ENCODE data around the gene GPC3. TPM values are rescaled to one million over a fixed set of nuclear protein-coding genes. Genes with fewer than 3 reads are reported as not detected.
"Not testable (repeated sequence)": the region's sequence is repeated elsewhere in the genome, so short reads cannot be mapped to it uniquely, and the experiment has no call there.

GPC3 gene
- total RNA-seq, 2 donors from 2014 or later: 16.9 to 22.7 TPM

- no peaks in the 10 kb centered on the region for H3K27me3 ChIP-seq
- DNase-seq (peak in 1 of 4 donors; percentile 3), ATAC-seq (peak; percentile 59)
- no peaks in the 10 kb centered on the region for H3K36me3 ChIP-seq (replicated peaks in 1 of 2; ENCODE audit: insufficient read depth in 1 of 2, low read depth in 2 of 2)
- TF ChIP-seq CTCF (IDR thresholded peaks at IDR 0.05) (no peak), POLR2A (IDR thresholded peaks at IDR 0.05) (no peak)
- H3K27ac ChIP-seq: no peak overlapping the region
- intact Hi-C loops (cut with DNase I): no loop called here
- 37 to 57% methylated on average over 4 of the region's 4 CpGs for WGBS, 2 donors
- H3K4me3 ChIP-seq: no peak overlapping the region
- H3K9me3 ChIP-seq: no peaks in the 10 kb centered on the region
- peaks cover 7% of the 10 kb centered on the region for H3K4me1 ChIP-seq
These were observed 261.5 kb downstream of the GPC3 start for GRCh38 chrX:133723930-133724329.

GRCh38 chrX:133722756-133723155, 262.6 kb downstream of the GPC3 start:
- Histone ChIP-seq H3K36me3 (replicated peaks in 1 of 2; ENCODE audit: insufficient read depth in 1 of 2, low read depth in 2 of 2) (no peaks in the 10 kb centered on the region), H3K27ac (no peak overlapping the region), H3K27me3 (no peaks in the 10 kb centered on the region), H3K9me3 (no peaks in the 10 kb centered on the region), H3K4me3 (no peak overlapping the region), H3K4me1 (peaks cover 7% of the 10 kb centered on the region)
- intact Hi-C loops (cut with DNase I): no loop called here
- DNase-seq (no peak), ATAC-seq (no peak)
- 85 to 87% methylated on average over 4 of the region's 4 CpGs for WGBS, 2 donors
- TF ChIP-seq POLR2A (IDR thresholded peaks at IDR 0.05) (no peak), CTCF (IDR thresholded peaks at IDR 0.05) (no peak)

- not testable (repeated sequence) for H3K27me3 ChIP-seq
- 100% methylated on average over 3 of the region's 3 CpGs for WGBS, 2 donors
These were observed 265.1 kb downstream of the GPC3 start for GRCh38 chrX:133720269-133720668.

DNA sequence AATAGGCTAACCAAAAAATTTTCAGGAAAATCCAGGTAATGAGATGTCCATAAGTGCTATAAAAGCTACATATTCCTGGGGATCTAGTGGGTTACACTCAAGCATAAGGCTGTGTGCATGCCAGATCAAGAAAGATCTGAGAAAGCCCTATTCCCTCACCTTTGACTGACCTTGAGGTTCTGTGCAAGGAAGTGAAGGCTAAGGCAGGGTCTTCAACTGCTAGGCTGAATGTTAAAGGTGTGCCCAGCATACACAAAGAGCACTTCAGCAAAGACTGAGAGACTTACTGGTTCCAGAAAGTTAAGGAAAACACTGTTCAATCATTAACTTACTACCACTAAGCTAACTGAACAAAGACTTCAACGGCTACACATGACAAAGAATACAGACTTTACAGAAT, 269.7 kb downstream of the GPC3 start:
- Histone ChIP-seq H3K36me3 (replicated peaks in 1 of 2; ENCODE audit: insufficient read depth in 1 of 2, low read depth in 2 of 2) (no peaks in the 10 kb centered on the region), H3K27ac (no peak overlapping the region), H3K9me3 (no peaks in the 10 kb centered on the region), H3K4me1 (no peaks in the 10 kb centered on the region), H3K27me3 (no peaks in the 10 kb centered on the region), H3K4me3 (no peak overlapping the region)
- DNase-seq (no peak), ATAC-seq (no peak)
- intact Hi-C loops (cut with DNase I): no loop called here
- TF ChIP-seq CTCF (IDR thresholded peaks at IDR 0.05) (no peak), POLR2A (IDR thresholded peaks at IDR 0.05) (no peak)
- 56 to 64% methylated on average over 1 of the region's 1 CpG for WGBS, 2 donors

More at GRCh38 chrX:133720269-133720668, 265.1 kb downstream of the GPC3 start:
- H3K4me3 ChIP-seq; H3K4me1 ChIP-seq; H3K9me3 ChIP-seq; DNase-seq; intact Hi-C loops (cut with DNase I); H3K36me3 ChIP-seq (replicated peaks in 1 of 2; ENCODE audit: insufficient read depth in 1 of 2, low read depth in 2 of 2); H3K27ac ChIP-seq; ATAC-seq: not testable (repeated sequence)

DNA sequence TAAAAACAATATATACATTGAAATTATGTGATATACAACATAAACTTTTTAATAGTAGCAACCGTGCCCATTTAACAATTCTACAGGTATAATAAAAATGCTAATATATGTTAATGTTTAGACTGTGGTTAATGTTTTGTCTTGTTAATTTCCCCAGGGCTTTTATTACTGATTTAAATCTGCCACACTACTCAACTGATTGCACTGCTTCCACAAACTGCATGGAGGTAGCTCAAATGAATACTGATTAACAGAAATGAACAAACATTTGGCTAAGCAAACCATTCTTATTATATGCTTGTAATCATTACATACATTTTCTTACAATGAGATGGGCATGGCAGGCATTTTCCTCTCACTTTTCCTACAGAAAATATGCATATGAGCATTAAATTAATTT, 275.9 kb downstream of the GPC3 start:
- Histone ChIP-seq H3K27me3 (no peaks in the 10 kb centered on the region), H3K27ac (no peak overlapping the region), H3K9me3 (no peaks in the 10 kb centered on the region), H3K4me1 (no peaks in the 10 kb centered on the region), H3K4me3 (no peak overlapping the region), H3K36me3 (replicated peaks in 1 of 2; ENCODE audit: insufficient read depth in 1 of 2, low read depth in 2 of 2) (no peaks in the 10 kb centered on the region)
- no peak for ATAC-seq
- DNase-seq: no peak
- WGBS, 2 donors: 50 to 74% methylated on average over 1 of the region's 1 CpG
- intact Hi-C loops (cut with DNase I): no loop called here
- TF ChIP-seq POLR2A (IDR thresholded peaks at IDR 0.05): no peak
- TF ChIP-seq CTCF (IDR thresholded peaks at IDR 0.05): no peak
